H1 (cell line): ENCODE measurements around the gene INO80C. TPM values are rescaled to one million over a fixed set of nuclear protein-coding genes. Genes with fewer than 3 reads are reported as not detected.

Experiments
- CTCF ChIA-PET: fragments of 300-600 bp; sonication (Branson Sonifier 250); formaldehyde crosslinking; loops from one replicate; lab custom pipeline; 2021; ENCODE audit not compliant: partially characterized antibody; lab: Charles Lee
- POLR2A ChIA-PET: fragments of 300-600 bp; sonication (Branson Sonifier 250); formaldehyde crosslinking; loops from one replicate; lab custom pipeline; 2021; ENCODE audit warnings: inconsistent platforms; ENCODE audit not compliant: partially characterized antibody; lab: Charles Lee
- DNase-seq, 2 experiments: peaks; one replicate each; pipeline versions ENCODE4 v3.0.0 to v3.0.0-alpha.2; 2010 to 2022; ENCODE audit warnings: low spot score in 2 of 2, low read depth in 1 of 2, mixed read lengths in 1 of 2
- FAIRE-seq: peaks from 2 replicates; lab custom pipeline; 2011; peaks lifted over from hg19 to GRCh38; lab: Jason Lieb, UNC
- H2AFZ ChIP-seq: 2 replicates; pipeline ENCODE4 v1.8.1; 2012; ENCODE audit warnings: low read length, inconsistent platforms
- H2AK5ac ChIP-seq: 2 replicates; pipeline ENCODE4 v1.6.1; 2013; ENCODE audit warnings: low read depth, low read length
- H2BK120ac ChIP-seq: replicated peaks from 2 replicates; pipeline ENCODE3; 2013; ENCODE audit warnings: low read depth, low read length, inconsistent platforms
- H2BK12ac ChIP-seq: 2 replicates; pipeline ENCODE4 v1.6.1; 2013; ENCODE audit warnings: low read depth, low read length
- H2BK15ac ChIP-seq: 2 replicates; pipeline ENCODE4 v1.6.1; 2013; ENCODE audit warnings: low read length
- H2BK20ac ChIP-seq: 2 replicates; pipeline ENCODE4 v1.6.1; 2013; ENCODE audit warnings: low read length
- H2BK5ac ChIP-seq: 2 replicates; pipeline ENCODE4 v1.6.1; 2013; ENCODE audit warnings: low read depth, low read length
- H3K14ac ChIP-seq: 2 replicates; pipeline ENCODE4 v1.6.1; 2013; ENCODE audit warnings: inconsistent platforms; ENCODE audit not compliant: insufficient read length
- H3K18ac ChIP-seq: 2 replicates; pipeline ENCODE4 v1.6.1; 2013; ENCODE audit warnings: low read length; ENCODE audit errors: extremely low read depth
- H3K23ac ChIP-seq: 2 replicates; pipeline ENCODE4 v1.6.1; 2013; ENCODE audit warnings: inconsistent platforms; ENCODE audit not compliant: insufficient read length
- H3K23me2 ChIP-seq: 2 replicates; pipeline ENCODE4 v1.6.1; 2013; ENCODE audit warnings: low read depth, low read length
- H3K27ac ChIP-seq: 2 replicates; pipeline ENCODE4 v1.6.1; 2011; ENCODE audit warnings: low read depth, low read length, inconsistent platforms
- H3K27me3 ChIP-seq, 4 experiments: replicated peaks in 1 of 4; 1 replicate in 1 of 4; 2 replicates in 3 of 4; pipeline versions ENCODE4 v1.6.1 to v1.8.1; 2011 to 2013; ENCODE audit warnings: low read length in 3 of 4, mild to moderate bottlenecking in 3 of 4, inconsistent platforms in 2 of 4, mixed read lengths in 2 of 4, moderate library complexity in 1 of 4; ENCODE audit not compliant: control insufficient read depth in 3 of 4, insufficient read depth in 3 of 4; ENCODE audit errors: extremely low read depth in 1 of 4
- H3K36me3 ChIP-seq, 4 experiments: 2 replicates each; pipeline versions ENCODE4 v1.6.1 to v1.8.1; 2011 to 2013; ENCODE audit warnings: mild to moderate bottlenecking in 4 of 4, low read length in 3 of 4, moderate library complexity in 2 of 4, control low read depth in 1 of 4, inconsistent platforms in 1 of 4; ENCODE audit not compliant: insufficient read depth in 4 of 4, control insufficient read depth in 2 of 4
- H3K4ac ChIP-seq: replicated peaks from 2 replicates; pipeline ENCODE3; 2013; ENCODE audit warnings: low read length, low read depth, mixed read lengths, inconsistent platforms; ENCODE audit not compliant: insufficient read length
- H3K4me1 ChIP-seq, 4 experiments: replicated peaks in 1 of 4; 1 replicate in 1 of 4; 2 replicates in 3 of 4; pipeline versions ENCODE4 v1.6.1 to v1.8.1; 2011 to 2013; ENCODE audit warnings: low read length in 3 of 4, inconsistent platforms in 2 of 4, mixed read lengths in 1 of 4; ENCODE audit not compliant: insufficient read depth in 4 of 4, control insufficient read depth in 3 of 4
- H3K4me2 ChIP-seq, 2 experiments: 2 replicates each; pipeline versions ENCODE4 v1.6.1 to v1.8.1; 2011 to 2013; ENCODE audit warnings: low read depth in 2 of 2, low read length in 2 of 2, control low read depth in 1 of 2, inconsistent platforms in 1 of 2, mild to moderate bottlenecking in 1 of 2; ENCODE audit not compliant: insufficient read depth in 1 of 2
- H3K4me3 ChIP-seq, 4 experiments: fragments of 200-600, 300-600 bp in 1 of 4; sonication (generic), shearing (Covaris generic), sonication (Bioruptor Twin) in 1 of 4; 2 replicates each; pipeline versions ENCODE4 v1.5.1 to v1.8.1; 2011 to 2016; ENCODE audit warnings: low read length in 4 of 4, low read depth in 3 of 4, control low read depth in 2 of 4, inconsistent platforms in 2 of 4, mild to moderate bottlenecking in 2 of 4, mixed read lengths in 1 of 4, moderate library complexity in 1 of 4; ENCODE audit not compliant: insufficient read depth in 2 of 4; ENCODE audit errors: extremely low read depth in 1 of 4
- H3K56ac ChIP-seq: replicated peaks from 2 replicates; pipeline ENCODE3; 2013; ENCODE audit warnings: low read depth, mild to moderate bottlenecking, mixed read lengths, low read length, inconsistent platforms; ENCODE audit not compliant: insufficient read length
- H3K79me1 ChIP-seq: 2 replicates; pipeline ENCODE4 v1.6.1; 2013; ENCODE audit warnings: low read depth, low read length, control low read depth
- H3K79me2 ChIP-seq, 2 experiments: 2 replicates each; pipeline versions ENCODE4 v1.6.1 to v1.8.1; 2012 to 2013; ENCODE audit warnings: low read length in 2 of 2, mild to moderate bottlenecking in 2 of 2, inconsistent platforms in 1 of 2; ENCODE audit not compliant: insufficient read depth in 2 of 2, control insufficient read depth in 1 of 2
- H3K9ac ChIP-seq, 4 experiments: replicated peaks in 1 of 4; 1 replicate in 1 of 4; 2 replicates in 3 of 4; pipeline versions ENCODE4 v1.6.1 to v1.8.1; 2011 to 2013; ENCODE audit warnings: low read depth in 3 of 4, low read length in 3 of 4, control low read depth in 2 of 4, mild to moderate bottlenecking in 2 of 4, moderate library complexity in 2 of 4, inconsistent platforms in 1 of 4; ENCODE audit errors: extremely low read depth in 1 of 4
- H3K9me3 ChIP-seq, 2 experiments: 2 replicates each; pipeline versions ENCODE4 v1.6.1 to v1.8.1; 2012 to 2013; ENCODE audit warnings: mild to moderate bottlenecking in 2 of 2, moderate library complexity in 2 of 2, control low read depth in 1 of 2, inconsistent platforms in 1 of 2, low read depth in 1 of 2, low read length in 1 of 2, mixed read lengths in 1 of 2; ENCODE audit not compliant: insufficient read depth in 2 of 2
- H4K20me1 ChIP-seq, 2 experiments: replicated peaks in 1 of 2; 2 replicates each; pipeline versions ENCODE3 to v1.8.1; 2011 to 2013; ENCODE audit warnings: inconsistent platforms in 2 of 2, low read length in 2 of 2, mild to moderate bottlenecking in 1 of 2; ENCODE audit not compliant: insufficient read depth in 2 of 2, control insufficient read depth in 1 of 2
- H4K5ac ChIP-seq: 2 replicates; pipeline ENCODE4 v1.6.1; 2013; ENCODE audit warnings: low read length, low read depth, mixed read lengths, inconsistent platforms; ENCODE audit not compliant: insufficient read length
- H4K8ac ChIP-seq: 2 replicates; pipeline ENCODE4 v1.8.0; 2013; ENCODE audit warnings: mild to moderate bottlenecking, moderate library complexity, low read length, inconsistent platforms; ENCODE audit not compliant: insufficient read depth; ENCODE audit errors: extremely low read depth
- H4K91ac ChIP-seq: replicated peaks from 2 replicates; pipeline ENCODE3; 2013; ENCODE audit warnings: low read length, mixed read lengths, inconsistent platforms; ENCODE audit not compliant: insufficient read length
- BACH1 ChIP-seq: IDR thresholded peaks from 2 replicates; pipeline ENCODE4 v1.6.1; 2012; ENCODE audit warnings: low read length, improper control_type of control experiment
- EGR1 ChIP-seq: IDR thresholded peaks from 2 replicates; pipeline ENCODE4 v1.6.1; 2011; ENCODE audit warnings: low read depth, low read length, borderline replicate concordance
- EP300 ChIP-seq, 2 experiments: IDR thresholded peaks; 1 replicate in 1 of 2; 2 replicates in 1 of 2; pipeline ENCODE4 v1.6.1; 2011 to 2012; ENCODE audit warnings: low read depth in 2 of 2, low read length in 2 of 2, mild to moderate bottlenecking in 2 of 2, borderline replicate concordance in 1 of 2, inconsistent platforms in 1 of 2, moderate library complexity in 1 of 2
- FOSL1 ChIP-seq: IDR thresholded peaks from 2 replicates; pipeline ENCODE4 v1.6.1; 2011; ENCODE audit warnings: mild to moderate bottlenecking, low read depth, low read length, moderate library complexity; ENCODE audit not compliant: insufficient read depth
- GABPA ChIP-seq: IDR thresholded peaks from 2 replicates; pipeline ENCODE4 v1.6.1; 2011; ENCODE audit warnings: mild to moderate bottlenecking, low read length, moderate library complexity, borderline replicate concordance; ENCODE audit not compliant: insufficient read depth
- KDM4A ChIP-seq: IDR thresholded peaks from one replicate; pipeline ENCODE4 v1.7.1; 2012; ENCODE audit warnings: low read depth, mild to moderate bottlenecking, moderate library complexity, low read length, inconsistent platforms; ENCODE audit not compliant: severe bottlenecking
- NANOG ChIP-seq: IDR thresholded peaks from 2 replicates; pipeline ENCODE4 v1.6.1; 2011; ENCODE audit warnings: low read length, low read depth, mild to moderate bottlenecking, inconsistent platforms; ENCODE audit not compliant: insufficient read depth, poor library complexity, severe bottlenecking
- SIRT6 ChIP-seq: IDR thresholded peaks from one replicate; pipeline ENCODE4 v1.7.1; 2012; ENCODE audit warnings: low read length, inconsistent platforms
- SIX5 ChIP-seq: IDR thresholded peaks from 2 replicates; pipeline ENCODE4 v1.6.1; 2011; ENCODE audit warnings: mild to moderate bottlenecking, low read depth, low read length
- SP1 ChIP-seq: IDR thresholded peaks from 2 replicates; pipeline ENCODE4 v1.6.1; 2011; ENCODE audit warnings: low read depth, low read length
- SP2 ChIP-seq: IDR thresholded peaks from 2 replicates; pipeline ENCODE4 v1.6.1; 2012; ENCODE audit warnings: mild to moderate bottlenecking, low read length, inconsistent platforms
- TAF7 ChIP-seq: optimal IDR thresholded peaks from 2 replicates; pipeline ENCODE3; 2011; ENCODE audit warnings: low read depth, mild to moderate bottlenecking, inconsistent platforms, low read length, moderate library complexity, borderline replicate concordance
- TEAD4 ChIP-seq: IDR thresholded peaks from 2 replicates; pipeline ENCODE4 v1.6.1; 2012; ENCODE audit warnings: low read depth, low read length, inconsistent platforms, mixed read lengths
- WGBS, 2 experiments: shearing (Covaris generic) in 1 of 2; methylation state at CpG; one replicate each; pipeline versions ENCODE4 v1.1.6 to v1.1.7; 2013 to 2015; ENCODE audit warnings: low lambda C conversion rate in 2 of 2, mixed read lengths in 2 of 2, inconsistent platforms in 1 of 2, low coverage in 1 of 2, missing lambda C conversion rate in 1 of 2; ENCODE audit not compliant: insufficient replicate concordance in 2 of 2, insufficient coverage in 1 of 2, insufficient read length in 1 of 2; ENCODE audit errors: extremely low coverage in 1 of 2, missing lambda C conversion rate in 1 of 2; 5-methylcytosine and 5-hydroxymethylcytosine counted together
- polyA plus RNA-seq, 7 experiments: library from polyadenylated mRNA; depleted of rRNA in 3 of 7; stranded (reverse) in 5 of 7; unstranded in 2 of 7; fragments of >200 nt in 5 of 7; fragments of 200-250 nt in 2 of 7; gene quantifications; 1 replicate in 5 of 7; 2 replicates in 1 of 7; 4 replicates in 1 of 7; pipeline versions ENCODE4 v1.2.1 to v1.2.3, GENCODE V29; 2011 to 2013; ENCODE audit warnings: missing spikeins in 2 of 7, mixed read lengths in 2 of 7
- total RNA-seq: library from RNA; stranded (reverse); fragmentation: NEBNext Ultra II Directional; extraction: Animal tissue kit (Norgen Biotek cat#: 25700); gene quantifications from 2 replicates; pipeline ENCODE4 v1.2.1, GENCODE V29; 2021
- TF ChIP-seq, protein P1 (sequence below): IDR thresholded peaks from 2 replicates; pipeline ENCODE4 v1.6.1; 2011; ENCODE audit warnings: low read depth, mild to moderate bottlenecking, low read length; ENCODE audit not compliant: insufficient read depth

Gene INO80C
- total and polyA plus RNA-seq, 2 of the 8 experiments (the other 6 are each of a cell fraction or from before 2014, with no cell fraction given) = 30.1 to 48.9 TPM

DNA sequence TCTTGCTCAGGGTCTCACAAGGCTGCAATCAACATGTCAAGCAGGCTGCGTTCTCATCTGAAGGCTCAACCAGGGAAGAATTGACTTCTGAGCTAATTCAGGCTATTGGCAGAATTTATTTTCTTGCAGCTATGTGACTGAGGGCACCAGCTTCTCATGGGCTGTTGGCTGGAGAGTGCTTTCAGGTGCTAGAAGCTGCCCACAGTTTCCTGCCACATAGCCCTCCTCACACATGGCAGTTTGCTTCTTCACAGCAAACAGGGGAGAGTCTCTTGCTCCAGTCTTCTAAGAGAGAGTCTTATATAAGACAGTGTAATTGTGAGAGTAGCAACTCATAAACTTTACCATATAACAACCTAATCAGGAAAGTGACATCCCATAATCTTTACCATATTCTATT lies 37.5 kb upstream of the INO80C start:
- no peak for DNase-seq
- Histone ChIP-seq H4K91ac (no peak overlapping the region), H3K23me2 (no peaks in the 10 kb centered on the region), H2BK120ac (no peak overlapping the region), H3K27ac (no peak overlapping the region), H3K79me2 (no peaks in the 10 kb centered on the region), H2AFZ (no peak overlapping the region), H4K8ac (no peak overlapping the region), H3K18ac (no peak overlapping the region), H3K79me1 (no peaks in the 10 kb centered on the region), H3K4me3 (no peak overlapping the region), H4K5ac (no peak overlapping the region), H3K4me1 (no peaks in the 10 kb centered on the region), H2BK5ac (no peak overlapping the region), H2AK5ac (no peak overlapping the region), H3K14ac (no peak overlapping the region), H2BK12ac (no peak overlapping the region), H2BK20ac (no peak overlapping the region), H3K27me3 (no peaks in the 10 kb centered on the region), H2BK15ac (no peak overlapping the region), H3K23ac (no peak overlapping the region), H3K9me3 (peaks cover 3 to 4% of the 10 kb centered on the region in 2 experiments; a peak in 2 of 4 replicates), H3K56ac (no peak overlapping the region), H3K9ac (no peak overlapping the region), H3K4me2 (no peak overlapping the region), H3K4ac (no peak overlapping the region), H4K20me1 (no peaks in the 10 kb centered on the region), H3K36me3 (no peaks in the 10 kb centered on the region)
- no peak for FAIRE-seq
- CTCF ChIA-PET = interaction anchor here (0.7 kb wide), 1 partner anchor 15 kb away, joined by 3 read pairs; no protein-coding TSS in a partner anchor
- 100% methylated on average over 1 of the region's 1 CpG; no CpG with 5 or more reads in 1 of the 2 experiments for WGBS, 2 experiments
- TF ChIP-seq NANOG (no peak), SP1 (no peak), BACH1 (no peak), KDM4A (no peak), SIX5 (no peak), TEAD4 (no peak), GABPA (no peak), SIRT6 (no peak), TAF7 (no peak), EGR1 (no peak), EP300 (IDR thresholded peaks at IDR 0.05; ENCODE audit: borderline replicate concordance in 1 of 2, low read depth in 2 of 2, low read length in 2 of 2) (no peak), SP2 (no peak), FOSL1 (no peak)
- TF ChIP-seq, protein P1, sequence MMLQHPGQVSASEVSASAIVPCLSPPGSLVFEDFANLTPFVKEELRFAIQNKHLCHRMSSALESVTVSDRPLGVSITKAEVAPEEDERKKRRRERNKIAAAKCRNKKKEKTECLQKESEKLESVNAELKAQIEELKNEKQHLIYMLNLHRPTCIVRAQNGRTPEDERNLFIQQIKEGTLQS = no peak
- POLR2A ChIA-PET = interaction anchor here (0.8 kb wide), 1 partner anchor 9 kb away, joined by 4 read pairs; no protein-coding TSS in a partner anchor
